ENCODE results near the gene SOSTDC1. TPM values are rescaled to one million over a fixed set of nuclear protein-coding genes. Genes with fewer than 3 reads are reported as not detected.

SOSTDC1 gene
- total RNA-seq, 1 donor from 2014 or later, result not detected

- no peak for DNase-seq (ENCODE audit: low spot score)
Measured at GRCh38 chr7:16419859-16420258, 45.7 kb downstream of the SOSTDC1 start.

GRCh38 chr7:16419126-16419525 lies 46.4 kb downstream of the SOSTDC1 start:
- no peak for DNase-seq (ENCODE audit: low spot score)

GRCh38 chr7:16417906-16418305 lies 47.6 kb downstream of the SOSTDC1 start:
- no peak for DNase-seq (ENCODE audit: low spot score)

- DNase-seq (ENCODE audit: low spot score), result no peak
Measured at GRCh38 chr7:16416289-16417282, 49.0 kb downstream of the SOSTDC1 start.

- no peak for DNase-seq (ENCODE audit: low spot score)
Measured at GRCh38 chr7:16412274-16413254, 53.0 kb downstream of the SOSTDC1 start.

Other genes with a start within 250 kb of the SOSTDC1 start
- 3.6 TPM for gene CRPPA, start 44.2 kb downstream of the SOSTDC1 start, total RNA-seq
- not detected for gene LRRC72, start 61.1 kb upstream of the SOSTDC1 start, total RNA-seq
- 25.1 TPM for gene ANKMY2, start 180.0 kb upstream of the SOSTDC1 start, total RNA-seq
- 96.3 TPM for gene BZW2, start 180.4 kb upstream of the SOSTDC1 start, total RNA-seq

Measured in ureter (tissue), 1 donor.